K562 (cell line): ENCODE data around the gene GPHN. TPM values are rescaled to one million over a fixed set of nuclear protein-coding genes. Genes with fewer than 3 reads are reported as not detected.

Source experiments
- CEBPB ChIP-seq: fragments of 450-650 bp; IDR thresholded peaks from 2 replicates; pipeline ENCODE4 v1.6.1; 2016; ENCODE audit warnings: missing genetic modification characterization, missing compliant biosample characterization
- HNRNPL ChIP-seq: fragments of 200-400 bp; formaldehyde crosslinking; IDR thresholded peaks from 2 replicates; pipeline ENCODE4 v1.6.1; 2017; ENCODE audit warnings: low read depth, mild to moderate bottlenecking, low read length
- NFATC3 ChIP-seq: fragments of 450-650 bp; IDR thresholded peaks from 2 replicates; pipeline ENCODE4 v1.6.1; 2017; ENCODE audit warnings: mild to moderate bottlenecking
- NONO ChIP-seq, 2 experiments: fragments of 200-400 bp in 1 of 2; fragments of 450-650 bp in 1 of 2; formaldehyde crosslinking in 1 of 2; IDR thresholded peaks; 2 replicates each; pipeline ENCODE4 v1.6.1; 2017; ENCODE audit warnings: low read depth in 2 of 2, mild to moderate bottlenecking in 2 of 2, moderate library complexity in 2 of 2, low read length in 1 of 2
- RNF219 ChIP-seq: fragments of 250-450 bp; sonication (Bioruptor Pico); IDR thresholded peaks from 2 replicates; pipeline ENCODE4 v1.5.0; 2022; ENCODE audit warnings: mild to moderate bottlenecking
- STAT6 ChIP-seq: sonication (generic); formaldehyde crosslinking; IDR thresholded peaks from 2 replicates; pipeline ENCODE4 v1.8.1; 2023; ENCODE audit warnings: mild to moderate bottlenecking, missing genetic modification reagents
- TFAP4 ChIP-seq: sonication (generic); formaldehyde crosslinking; IDR thresholded peaks from 2 replicates; pipeline ENCODE4 v1.8.0; 2022; ENCODE audit warnings: missing genetic modification reagents, mild to moderate bottlenecking, moderate library complexity, borderline replicate concordance
- YBX1 ChIP-seq: fragments of 450-650 bp; IDR thresholded peaks from 2 replicates; pipeline ENCODE4 v1.7.1; 2016; ENCODE audit warnings: mild to moderate bottlenecking
- polyA plus RNA-seq, 8 experiments: library from polyadenylated mRNA; depleted of rRNA in 4 of 8; stranded (reverse) in 5 of 8; unstranded in 3 of 8; fragments of >200 nt; fragmentation: Nextera tagmentation in 2 of 8; fragmentation: Illumina TruSeq in 1 of 8; extraction: Ambion mirVana in 2 of 8; extraction: Trizol in 1 of 8; gene quantifications; 2 replicates each; pipeline versions ENCODE4 v1.2.1 to v1.2.3, GENCODE V29; 2011 to 2014; ENCODE audit warnings: inconsistent platforms in 1 of 8, missing spikeins in 1 of 8
- total RNA-seq, 7 experiments: library from RNA; depleted of rRNA in 6 of 7; stranded (reverse); fragments of >200 nt in 6 of 7; fragmentation: Illumina TruSeq in 2 of 7; extraction: Trizol in 2 of 7; gene quantifications; 2 replicates each; pipeline versions ENCODE4 v1.2.1 to v1.2.3, GENCODE V29; 2011 to 2021; ENCODE audit warnings: low replicate concordance in 1 of 7

Gene GPHN
- total and polyA plus RNA-seq, 9 of the 15 experiments (the other 6 are each of a cell fraction or from before 2014, with no cell fraction given): 5.9 to 16.0 (median 11.4) TPM

- TF ChIP-seq STAT6: no peak
- no peak for TF ChIP-seq HNRNPL
- TF ChIP-seq YBX1: no peak
- TF ChIP-seq CEBPB: no peak
- no peak for TF ChIP-seq NFATC3
- TF ChIP-seq NONO (IDR thresholded peaks at IDR 0.05; ENCODE audit: low read depth in 2 of 2, low read length in 1 of 2): no peak
- TF ChIP-seq TFAP4: no peak
- TF ChIP-seq RNF219 (CRISPR knock-in tag): no peak
Measured at GRCh38 chr14:66923251-66923650, 415.3 kb downstream of the GPHN start (continued).
